Measurements from ENCODE around the gene CA12. TPM values are rescaled to one million over a fixed set of nuclear protein-coding genes. Genes with fewer than 3 reads are reported as not detected.
A peak's percentile ranks its signal among the peaks of the same experiment; 100 is the strongest.

CA12 gene
- total RNA-seq, 1 donor from 2014 or later = 0.28 TPM

DNA sequence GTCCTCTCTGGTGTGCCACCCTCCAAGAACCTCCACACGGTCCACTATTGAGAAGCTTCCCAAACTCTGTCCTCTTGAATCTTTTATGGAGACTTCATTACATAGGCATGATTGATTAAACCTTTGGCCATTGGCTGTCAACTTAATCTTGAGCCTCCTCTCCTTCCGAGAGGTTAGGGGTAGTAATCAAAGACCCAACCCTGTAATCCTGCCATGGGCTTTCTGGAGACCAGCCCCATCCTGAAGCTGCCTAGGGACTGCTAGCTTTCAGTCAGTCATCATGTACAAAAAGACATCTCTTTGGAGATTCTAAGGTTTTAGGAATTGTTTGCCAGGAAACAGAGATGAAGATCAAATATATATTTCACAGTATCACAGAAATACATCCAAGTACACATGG lies 67.2 kb downstream of the CA12 start:
- ATAC-seq (no peak), DNase-seq (ENCODE audit: low spot score) (no peak)

- no peak for DNase-seq (ENCODE audit: low spot score)
- ATAC-seq = no peak
Observed at GRCh38 chr15:63313825-63314224, 67.8 kb downstream of the CA12 start.

DNA sequence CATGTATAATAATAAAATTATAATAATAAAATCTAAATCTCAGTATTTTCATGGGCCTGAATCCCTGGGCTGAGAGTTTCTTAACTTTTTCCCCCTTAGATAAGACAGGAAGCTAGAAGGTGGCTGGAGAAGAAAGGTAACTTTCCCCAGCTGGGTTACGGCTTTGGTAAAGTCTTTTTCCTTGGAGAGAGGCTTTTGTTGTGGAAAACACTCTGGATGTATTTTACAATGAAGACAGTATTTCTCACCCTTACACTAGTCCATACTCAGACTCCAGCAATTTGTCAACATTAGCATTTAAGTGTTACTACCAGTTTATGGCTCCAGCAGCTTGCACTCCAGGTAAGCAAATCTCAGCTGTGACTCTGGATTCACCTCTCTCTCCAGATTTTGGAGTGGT lies 69.4 kb downstream of the CA12 start:
- no peak for DNase-seq (ENCODE audit: low spot score)
- no peak for ATAC-seq

DNA sequence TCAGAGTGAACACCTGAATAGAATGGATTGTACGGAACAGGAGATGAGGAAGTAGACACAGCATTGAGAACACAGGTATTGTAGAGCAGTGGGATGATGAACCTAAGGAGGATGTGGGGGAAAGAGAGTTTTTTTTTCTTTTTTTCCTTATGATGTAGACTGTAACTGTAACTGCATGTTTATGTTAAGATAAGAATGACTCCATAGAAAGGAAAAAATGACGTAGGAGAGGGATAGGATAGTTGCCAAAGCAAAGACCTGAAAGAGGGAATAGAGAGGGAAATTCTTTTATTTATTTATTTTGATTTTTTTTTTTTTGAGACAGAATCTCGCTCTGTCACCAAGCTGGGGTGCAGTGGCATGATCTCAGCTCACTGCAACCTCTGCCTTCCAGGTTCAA lies 71.0 kb downstream of the CA12 start:
- ATAC-seq = no peak
- no peak for DNase-seq (ENCODE audit: low spot score)

DNA sequence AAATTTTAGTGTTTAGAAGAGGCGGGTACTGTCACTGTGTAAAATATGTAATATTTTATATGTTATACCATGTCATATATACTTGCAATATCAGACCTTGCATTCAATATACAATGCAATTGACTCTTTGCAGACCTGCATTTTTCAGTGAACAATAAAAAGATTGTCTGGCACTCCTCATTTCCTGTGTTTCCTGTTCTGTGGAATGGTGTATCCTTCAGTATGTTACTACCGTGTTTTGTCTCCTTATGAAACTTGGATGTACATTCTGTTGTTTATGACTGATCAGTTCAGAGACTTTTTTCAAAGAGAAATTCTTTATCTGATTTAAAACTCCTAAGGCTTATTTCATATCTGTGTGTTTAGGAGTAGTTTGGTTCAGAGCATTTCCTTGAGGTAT lies 72.7 kb downstream of the CA12 start:
- DNase-seq (ENCODE audit: low spot score) = no peak
- no peak for ATAC-seq

DNA sequence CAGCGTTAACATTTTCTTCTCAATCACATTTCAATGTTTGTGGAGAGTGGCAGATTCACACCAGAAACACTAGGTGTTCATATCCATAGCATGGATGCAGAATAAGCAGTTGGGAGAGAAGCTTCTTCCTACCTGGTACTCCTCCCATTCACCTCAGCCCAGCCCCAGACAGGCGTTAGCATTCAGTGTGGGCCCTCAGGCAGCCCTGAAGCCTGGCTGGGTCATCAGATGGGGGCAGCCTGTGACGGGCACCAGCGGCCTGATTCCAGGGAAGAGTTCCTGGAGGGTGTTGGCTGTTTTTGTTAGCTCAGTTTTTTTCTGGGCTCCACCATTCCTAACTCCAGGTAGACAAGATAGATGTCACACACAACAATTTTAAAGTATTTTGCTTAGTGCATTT lies 73.2 kb downstream of the CA12 start:
- ATAC-seq (no peak), DNase-seq (ENCODE audit: low spot score) (no peak)

GRCh38 chr15:63306492-63307073 lies 75.1 kb downstream of the CA12 start:
- DNase-seq (ENCODE audit: low spot score) (peak; percentile 54), ATAC-seq (peak; percentile 96)

GRCh38 chr15:63305260-63305659 lies 76.4 kb downstream of the CA12 start:
- ATAC-seq = no peak
- DNase-seq (ENCODE audit: low spot score) = no peak

DNA sequence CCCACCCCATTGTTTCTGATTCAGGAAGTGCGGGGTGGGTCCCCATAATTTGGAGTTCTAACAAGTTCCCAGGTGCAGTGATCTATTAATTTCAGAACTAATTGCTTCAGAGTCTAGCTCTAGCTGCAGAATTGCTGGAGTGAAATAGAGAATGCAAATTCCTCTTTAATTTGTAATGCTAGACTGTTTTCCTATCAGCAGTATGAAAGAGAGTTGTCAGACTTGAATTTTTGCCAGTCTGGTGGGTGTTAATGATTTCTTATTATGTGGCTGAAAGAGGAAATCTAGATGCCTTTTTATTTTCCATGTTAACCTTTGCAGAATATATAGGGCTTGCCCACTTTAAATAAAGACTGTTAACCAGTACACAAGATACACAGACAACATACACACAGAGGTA lies 80.6 kb downstream of the CA12 start:
- ATAC-seq (no peak), DNase-seq (ENCODE audit: low spot score) (no peak)

DNA sequence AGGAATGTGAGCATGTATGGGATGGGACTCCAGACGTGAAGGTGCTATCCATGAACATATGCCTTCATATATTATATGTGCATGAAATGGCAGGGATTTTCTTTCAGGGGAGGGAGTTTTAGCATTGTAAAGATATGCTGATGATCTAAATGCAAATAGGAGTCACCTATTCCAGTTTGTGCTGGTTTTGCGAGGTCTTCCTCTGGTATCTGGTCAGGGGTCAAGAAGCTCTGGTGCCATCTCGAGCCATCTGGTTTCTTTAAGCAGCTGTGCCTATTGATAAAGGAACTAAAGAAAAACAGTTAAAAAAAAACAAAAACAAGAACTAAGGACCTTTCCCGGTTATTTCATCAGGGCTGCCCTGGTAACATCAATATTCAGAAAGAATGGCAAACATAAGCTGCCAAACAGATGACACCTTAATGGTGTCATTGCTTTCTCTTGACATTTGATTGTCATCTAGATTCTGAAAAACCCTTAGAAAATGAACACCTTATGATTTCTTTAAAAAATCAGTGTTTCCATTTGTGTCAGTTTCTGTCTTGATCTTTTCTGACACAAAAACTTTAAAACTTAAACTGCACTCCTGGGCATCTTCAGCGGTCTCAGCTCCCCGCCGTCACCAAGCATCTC lies 81.6 kb downstream of the CA12 start:
- DNase-seq (ENCODE audit: low spot score) (no peak), ATAC-seq (no peak)

DNA sequence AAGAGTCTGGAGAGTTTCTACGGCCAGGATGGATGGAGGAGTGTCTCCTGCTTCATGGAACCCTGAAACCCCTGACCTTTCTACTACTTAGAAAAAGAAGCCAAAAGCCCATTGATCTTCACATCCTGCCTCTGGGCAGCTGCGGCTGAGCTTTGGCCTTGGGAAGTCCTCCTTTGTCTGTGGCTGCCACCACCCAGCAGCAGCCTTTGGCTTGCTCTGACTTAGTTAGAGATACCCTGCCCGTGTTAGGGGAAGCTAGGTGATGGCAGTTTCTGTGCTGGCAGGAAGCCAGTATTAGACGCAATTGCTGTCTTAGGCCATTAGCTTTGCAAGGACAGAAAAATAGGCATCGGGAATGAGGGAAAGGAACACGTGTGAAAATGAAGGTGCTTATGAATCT lies 85.5 kb downstream of the CA12 start:
- no peak for DNase-seq (ENCODE audit: low spot score)

GRCh38 chr15:63295341-63295740 lies 86.3 kb downstream of the CA12 start:
- DNase-seq (ENCODE audit: low spot score) = no peak
- no peak for ATAC-seq

More for the DNA sequence above, 85.5 kb downstream of the CA12 start:
- peak; percentile 78 for ATAC-seq

DNA sequence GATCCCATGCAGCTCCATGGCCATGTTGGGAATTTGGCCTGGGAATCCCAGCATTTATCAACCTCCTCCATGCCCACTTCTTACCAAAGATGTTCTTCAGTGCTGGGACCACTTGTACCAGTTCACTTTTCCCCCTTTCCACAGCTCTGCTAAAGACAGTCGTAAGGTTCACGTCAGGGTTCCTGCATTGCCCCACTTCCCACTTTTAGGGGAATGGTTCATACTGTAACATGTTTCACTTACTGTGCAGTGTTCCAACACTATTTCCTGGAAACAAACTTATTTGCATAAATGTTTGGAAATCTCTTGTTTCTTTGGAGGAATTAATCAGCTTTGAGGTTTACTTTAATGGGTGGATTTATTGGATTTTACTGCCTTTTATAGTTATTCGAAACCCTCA lies 87.3 kb downstream of the CA12 start:
- DNase-seq (ENCODE audit: low spot score) (no peak), ATAC-seq (peak; percentile 16)

DNA sequence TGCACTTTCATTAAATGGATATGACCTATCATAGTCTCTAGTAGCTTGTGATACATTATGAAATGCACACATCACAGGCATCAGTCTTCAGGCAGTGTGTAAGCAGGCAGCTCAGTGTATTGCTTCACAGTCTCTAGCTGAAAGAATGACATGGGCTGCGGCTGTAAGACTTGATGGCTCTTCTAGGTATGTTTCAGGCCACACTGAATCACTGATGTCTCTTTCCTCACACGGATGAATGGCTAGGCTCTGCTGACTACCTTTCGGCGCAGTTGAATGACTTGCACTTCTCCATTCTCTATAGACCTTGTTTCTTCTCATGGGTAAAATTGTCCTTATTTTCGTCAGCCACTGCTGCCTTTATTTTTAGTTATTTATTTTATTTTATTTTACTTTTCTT lies 88.9 kb downstream of the CA12 start:
- DNase-seq (ENCODE audit: low spot score) (no peak), ATAC-seq (no peak)

GRCh38 chr15:63292241-63292640 lies 89.4 kb downstream of the CA12 start:
- no peak for ATAC-seq
- no peak for DNase-seq (ENCODE audit: low spot score)

- DNase-seq (ENCODE audit: low spot score) = no peak
Observed at GRCh38 chr15:63291507-63291906, 90.1 kb downstream of the CA12 start.

DNA sequence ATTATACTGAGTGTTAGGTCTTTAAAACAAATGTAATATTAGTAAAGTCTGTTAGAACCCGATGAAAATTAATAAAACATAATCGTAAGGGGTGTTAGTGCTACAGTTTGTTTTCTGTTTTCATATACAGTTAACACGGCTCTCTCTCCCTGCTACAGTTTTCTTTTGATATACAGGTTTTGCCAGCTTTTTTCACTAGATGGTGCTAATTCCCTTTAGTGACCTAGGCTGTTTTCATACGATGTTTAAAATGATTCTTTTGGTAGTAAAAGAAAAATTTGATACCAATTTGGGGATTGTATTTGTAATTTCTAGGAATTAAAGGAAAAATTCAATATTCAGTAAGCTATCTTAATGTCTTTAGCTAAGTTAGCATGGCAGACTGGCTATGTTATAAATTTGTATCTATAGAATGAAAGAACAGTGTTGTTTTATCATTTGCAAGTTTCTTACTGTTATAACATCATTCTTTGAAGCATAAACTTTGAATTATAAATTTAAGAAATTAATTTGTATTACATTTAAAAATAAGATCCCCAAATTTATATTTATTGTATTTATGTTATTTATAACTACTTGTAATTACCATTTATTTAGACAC lies 92.8 kb downstream of the CA12 start:
- no peak for DNase-seq (ENCODE audit: low spot score)
- peak; percentile 90 for ATAC-seq

More at GRCh38 chr15:63291507-63291906, 90.1 kb downstream of the CA12 start:
- no peak for ATAC-seq

DNA sequence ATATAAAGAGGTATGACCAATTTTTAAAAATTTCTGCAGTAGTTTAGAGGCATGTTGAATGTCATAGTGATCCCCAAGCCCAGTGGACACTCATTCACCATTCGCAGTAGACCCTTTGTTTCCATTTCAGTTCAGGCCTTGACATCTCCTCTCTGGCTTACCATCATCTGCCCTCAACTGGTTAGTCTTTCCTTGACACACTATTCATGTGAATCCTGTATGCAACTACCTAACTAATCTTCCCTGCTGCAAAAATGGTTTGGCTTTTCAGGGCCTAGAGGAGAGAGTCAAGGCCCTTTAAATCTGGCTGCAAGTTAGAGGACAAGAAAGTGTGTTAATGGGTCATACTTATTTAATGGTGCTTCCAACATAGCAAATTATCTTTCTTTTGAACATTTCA lies 93.3 kb downstream of the CA12 start:
- DNase-seq (ENCODE audit: low spot score) (no peak), ATAC-seq (peak; percentile 24)

DNA sequence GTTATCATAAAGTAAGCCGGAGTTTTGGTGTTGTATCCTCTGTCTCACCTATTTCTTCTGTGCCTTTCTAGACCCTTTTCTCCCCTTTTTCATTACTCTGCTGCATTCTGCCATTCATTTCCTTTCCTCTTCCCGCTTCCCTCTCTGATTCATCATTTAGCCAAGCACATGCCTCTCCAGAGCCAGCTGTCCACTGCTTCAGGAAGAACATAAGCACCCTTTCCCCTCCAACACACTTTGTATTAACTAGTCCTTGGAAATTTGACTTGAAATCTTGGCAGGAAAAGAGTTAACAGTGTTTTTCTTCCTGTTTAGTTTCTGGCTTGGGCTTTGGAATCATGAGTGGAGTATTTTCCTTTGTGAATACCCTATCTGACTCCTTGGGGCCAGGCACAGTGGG lies 94.5 kb downstream of the CA12 start:
- ATAC-seq = no peak

DNA sequence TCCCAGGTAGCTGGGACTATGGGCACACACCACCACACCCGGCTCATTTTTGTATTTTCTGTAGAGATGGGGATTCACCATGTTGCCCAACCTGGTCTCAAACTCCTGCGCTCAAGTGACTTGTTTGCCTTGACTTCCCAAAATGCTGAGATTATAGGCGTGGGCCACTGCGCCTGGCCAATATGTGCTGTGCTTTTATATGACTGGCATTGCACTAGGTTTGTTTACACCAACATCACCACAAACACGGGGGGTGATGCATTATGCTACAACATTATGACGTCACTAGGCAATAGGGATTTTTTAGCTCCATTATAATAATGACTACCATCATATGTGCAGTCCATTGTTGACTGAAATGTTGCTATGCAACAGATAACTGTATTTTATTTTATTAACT lies 97.3 kb downstream of the CA12 start:
- DNase-seq (ENCODE audit: low spot score) (no peak), ATAC-seq (no peak)

More for the DNA sequence above, 94.5 kb downstream of the CA12 start:
- DNase-seq (ENCODE audit: low spot score) = no peak

- ATAC-seq = peak; percentile 29
Observed at GRCh38 chr15:63283126-63283525, 98.5 kb downstream of the CA12 start.

DNA sequence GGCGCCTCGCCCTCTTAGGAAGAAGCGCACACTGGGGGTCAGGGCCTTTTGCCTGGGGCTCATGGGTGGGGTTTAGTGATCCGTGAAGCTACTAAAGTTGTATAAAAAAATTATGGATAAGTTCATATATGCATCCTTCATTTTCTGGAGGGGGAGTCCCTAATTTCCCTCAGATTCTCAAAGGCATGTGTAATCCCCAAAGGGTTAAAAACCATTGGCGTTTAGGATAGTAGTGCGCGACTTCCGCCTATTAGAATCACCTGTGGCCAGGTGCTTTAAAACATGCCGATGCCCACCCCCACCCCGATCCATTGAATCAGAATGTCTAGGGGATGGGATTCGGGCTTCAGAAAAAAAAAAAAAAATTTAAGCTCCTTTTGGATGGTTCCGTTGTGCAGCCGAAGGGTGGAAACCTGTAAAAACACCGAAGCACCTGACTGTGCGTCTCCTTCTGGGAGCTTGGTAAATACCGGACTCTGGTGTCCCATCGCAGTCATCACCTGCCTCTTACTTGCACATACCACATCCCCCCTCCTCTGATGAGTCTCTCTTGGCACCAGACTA lies 103.7 kb downstream of the CA12 start:
- ATAC-seq (no peak), DNase-seq (ENCODE audit: low spot score) (no peak)

More at GRCh38 chr15:63283126-63283525, 98.5 kb downstream of the CA12 start:
- DNase-seq (ENCODE audit: low spot score) = no peak
